ENCODE results near the gene RNF183. TPM values are rescaled to one million over a fixed set of nuclear protein-coding genes. Genes with fewer than 3 reads are reported as not detected.

RNF183 gene
- total and polyA plus RNA-seq, 2 of the 4 experiments (the other 2 are of a cell fraction), result not detected

DNA sequence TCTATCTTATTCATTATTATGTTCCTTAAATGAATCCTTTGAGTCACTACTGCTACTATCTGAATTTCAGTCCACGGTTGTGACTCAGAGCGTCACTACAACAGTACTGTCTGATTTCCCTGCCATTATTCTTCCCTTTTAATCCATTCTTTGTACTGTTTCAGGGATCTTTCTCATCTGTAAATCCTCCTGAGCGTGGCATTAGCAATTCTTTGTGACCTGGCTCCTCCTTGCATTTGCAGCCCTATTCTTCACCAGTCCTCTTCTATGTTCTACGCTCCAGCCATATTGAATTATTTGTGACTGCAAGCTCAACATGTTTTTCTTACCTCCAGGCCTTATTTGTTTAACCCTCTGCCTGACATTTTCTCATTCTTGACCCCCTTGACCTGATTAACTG lies 21.8 kb downstream of the RNF183 start:
- intact Hi-C loops (cut with micrococcal nuclease), result no loop called here

More for the DNA sequence above, 21.8 kb downstream of the RNF183 start:
- dilution Hi-C loops (cut with HindIII; ENCODE audit: low sequenced_read_pairs, unreplicated experiment), result no loop called here
- peaks cover 2 to 17% of the 10 kb centered on the region in 2 experiments for H3K79me1 ChIP-seq (ENCODE audit: low read depth in 1 of 2, low read length in 2 of 2)
- no peaks in the 10 kb centered on the region for H3K9me1 ChIP-seq (ENCODE audit: insufficient read depth, low read length)
- 100% methylated on average over 2 of the region's 4 CpGs; no CpG with 5 or more reads in 1 of the 2 experiments for WGBS, 2 experiments (ENCODE audit: extremely low coverage in 2 of 2, insufficient read length in 1 of 2)
- H3K18ac ChIP-seq (ENCODE audit: low read depth, low read length), result no peak overlapping the region
- H3K4me2 ChIP-seq (ENCODE audit: low read depth, low read length), result no peak overlapping the region
- no peak for TF ChIP-seq MAFK (IDR thresholded peaks at IDR 0.05; ENCODE audit: low read depth, low read length)
- no peak for TF ChIP-seq CHD1 (IDR thresholded peaks at IDR 0.05; ENCODE audit: low read depth, low read length)
- no peak for TF ChIP-seq CTCF (conservative IDR thresholded peaks at IDR 0.05; ENCODE audit: low read depth, low read length)
- H3K23ac ChIP-seq (ENCODE audit: low read depth, low read length), result no peak overlapping the region
- peaks cover 35% of the 10 kb centered on the region for H3K36me3 ChIP-seq (ENCODE audit: control insufficient read depth, insufficient read depth, low read length)
- H3K4ac ChIP-seq (ENCODE audit: low read depth, low read length), result no peak overlapping the region
- H3K27me3 ChIP-seq (ENCODE audit: control insufficient read depth, insufficient read depth, low read length), result no peaks in the 10 kb centered on the region
- no peak overlapping the region for H3K9ac ChIP-seq (ENCODE audit: low read depth, low read length)
- H3K56ac ChIP-seq (ENCODE audit: extremely low read depth, insufficient read depth, low read length), result no peak overlapping the region
- no peaks in the 10 kb centered on the region for H3K9me3 ChIP-seq (ENCODE audit: control insufficient read depth, insufficient read depth, low read length)
- H4K8ac ChIP-seq (ENCODE audit: low read depth in 2 of 2, low read length in 2 of 2), result no peak overlapping the region
- H2BK15ac ChIP-seq (ENCODE audit: low read depth, low read length), result no peak overlapping the region
- no peak overlapping the region for H3K27ac ChIP-seq (ENCODE audit: insufficient read depth, low read length)
- no peak for ATAC-seq (ENCODE audit: low read depth)
- ChIA-PET POLR2A (ENCODE audit: unreplicated experiment) (no interaction called here), CTCF (interaction anchor here (1.0 kb wide), 1 partner anchor 9 kb away, joined by 3 read pairs; no protein-coding TSS in a partner anchor)
- H4K5ac ChIP-seq (ENCODE audit: low read depth, low read length), result no peak overlapping the region
- no peak overlapping the region for H2BK20ac ChIP-seq (ENCODE audit: low read depth, low read length)
- no peak overlapping the region for H2AK9ac ChIP-seq (replicated peaks; ENCODE audit: low read depth, low read length, poor library complexity)
- H3K14ac ChIP-seq (replicated peaks; ENCODE audit: low read depth, low read length), result no peak overlapping the region
- H2AFZ ChIP-seq (replicated peaks; ENCODE audit: low read length, poor library complexity), result no peak overlapping the region
- H4K20me1 ChIP-seq (ENCODE audit: insufficient read depth, low read length), result no peaks in the 10 kb centered on the region
- no peak overlapping the region for H3K4me3 ChIP-seq (ENCODE audit: insufficient read depth, low read depth, low read length)
- no peak overlapping the region for H4K91ac ChIP-seq (ENCODE audit: insufficient read depth, low read depth, low read length)
- H2AK5ac ChIP-seq (ENCODE audit: low read depth, low read length), result no peak overlapping the region
- no peak overlapping the region for H2BK5ac ChIP-seq (ENCODE audit: low read depth, low read length, poor library complexity, severe bottlenecking)
- no TSS peak for BruUV-seq (replicated peaks)
- no peak overlapping the region for H2BK120ac ChIP-seq (ENCODE audit: low read depth, low read length)
- peaks cover 1% of the 10 kb centered on the region; the same call in 1 of the 2 replicates for H3K4me1 ChIP-seq (ENCODE audit: control insufficient read depth, insufficient read depth, low read length)
- no peak for DNase-seq
- in situ Hi-C loops (cut with MboI; ENCODE audit: low sequenced_read_pairs), result no loop called here
